NCI-H2227 (cell line): ENCODE measurements around the gene IFI30.
"Not testable (repeated sequence)": the region's sequence is repeated elsewhere in the genome, so short reads cannot be mapped to it uniquely, and the experiment has no call there.

ENCODE experiments used
- DNase-seq: peaks from one replicate; lab custom pipeline; 2025; ENCODE audit not compliant: unreplicated experiment; lab: John Stamatoyannopoulos, UW

Gene IFI30

GRCh38 chr19:18152442-18152816 is 21.2 kb upstream of the IFI30 start:
- peak; percentile 97 for DNase-seq

- DNase-seq, result peak; percentile 99
Observed at GRCh38 chr19:18152817-18153555, 20.6 kb upstream of the IFI30 start, which contains the start of gene PIK3R2. Gene PIK3R2, plus strand, starts transcription at chr19:18153163. Its CDS starts 2,717 bp downstream, at chr19:18155880.

GRCh38 chr19:18153556-18154134 is 20.0 kb upstream of the IFI30 start:
- DNase-seq, result peak; percentile 42

GRCh38 chr19:18155095-18156087 is 18.2 kb upstream of the IFI30 start:
- DNase-seq, result no peak

- no peak for DNase-seq
Observed at GRCh38 chr19:18156268-18156667, 17.3 kb upstream of the IFI30 start.

GRCh38 chr19:18156841-18157464 is 16.7 kb upstream of the IFI30 start:
- DNase-seq, result peak; percentile 58

GRCh38 chr19:18157465-18158063 is 16.0 kb upstream of the IFI30 start:
- DNase-seq, result peak; percentile 73

- no peak for DNase-seq
Observed at GRCh38 chr19:18158467-18158866, 15.1 kb upstream of the IFI30 start.

- not testable (repeated sequence) for DNase-seq
Observed at GRCh38 chr19:18159059-18159616, 14.5 kb upstream of the IFI30 start.

- DNase-seq, result no peak
Observed at GRCh38 chr19:18159810-18160209, 13.8 kb upstream of the IFI30 start.

- no peak for DNase-seq
Observed at GRCh38 chr19:18160493-18160970, 13.1 kb upstream of the IFI30 start.

- peak; percentile 67 for DNase-seq
Observed at GRCh38 chr19:18160971-18161635, 12.5 kb upstream of the IFI30 start.

- DNase-seq, result no peak
Observed at GRCh38 chr19:18161636-18162002, 12.0 kb upstream of the IFI30 start.

GRCh38 chr19:18164072-18164471 is 9.5 kb upstream of the IFI30 start:
- DNase-seq, result no peak

- DNase-seq, result no peak
Observed at GRCh38 chr19:18165794-18166544, 7.6 kb upstream of the IFI30 start.

GRCh38 chr19:18167011-18167410 is 6.6 kb upstream of the IFI30 start:
- DNase-seq, result no peak

GRCh38 chr19:18167975-18168645 is 5.5 kb upstream of the IFI30 start:
- no peak for DNase-seq

GRCh38 chr19:18168673-18169381 is 4.8 kb upstream of the IFI30 start:
- DNase-seq, result no peak
